Gastrocnemius medialis (tissue), 4 donors: ENCODE results near the gene IRF6.

Experiments
- CTCF ChIP-seq, 5 experiments: fragments of 450-650 bp in 3 of 5; fragments of 200-600 bp in 2 of 5; sonication (generic) in 2 of 5; IDR thresholded peaks in 4 of 5; conservative IDR thresholded peaks in 1 of 5; 1 replicate in 4 of 5; 2 replicates in 1 of 5; pipeline ENCODE4 v1.5.1; 2016 to 2019; ENCODE audit warnings: antibody characterized with exemption in 5 of 5, mild to moderate bottlenecking in 3 of 5, moderate library complexity in 3 of 5
- POLR2A ChIP-seq, 2 donors: fragments of 450-650 bp; IDR thresholded peaks; one replicate each; pipeline ENCODE4 v1.6.1; 2017; ENCODE audit warnings: antibody characterized with exemption in 2 of 2, mild to moderate bottlenecking in 2 of 2, moderate library complexity in 2 of 2

GRCh38 chr1:209816923-209817322 lies 11.0 kb upstream of the IRF6 start:
- no peak for TF ChIP-seq POLR2A (IDR thresholded peaks at IDR 0.05)
- no peak for TF ChIP-seq CTCF (IDR thresholded peaks at IDR 0.05 in 4 of 5, conservative IDR thresholded peaks at IDR 0.05 in 1 of 5)
